KMS-11 (cell line): ENCODE data around the gene ANO7.

Experiments
- H2AFZ ChIP-seq: fragments of 200-600 bp; sonication (generic); 2 replicates; pipeline ENCODE4 v1.6.1; 2016; ENCODE audit warnings: antibody characterized with exemption, mixed run types, low read depth
- H3K27ac ChIP-seq: fragments of 200-600 bp; sonication (generic); 2 replicates; pipeline ENCODE4 v1.6.1; 2016; ENCODE audit warnings: mild to moderate bottlenecking, mixed run types
- H3K27me3 ChIP-seq: fragments of 200-600 bp; sonication (generic); 2 replicates; pipeline ENCODE4 v1.6.1; 2017; ENCODE audit warnings: mild to moderate bottlenecking, low read depth, mixed run types, moderate library complexity; ENCODE audit not compliant: insufficient read depth
- H3K36me3 ChIP-seq: fragments of 200-600 bp; sonication (generic); 2 replicates; pipeline ENCODE4 v1.6.1; 2017; ENCODE audit warnings: mild to moderate bottlenecking, mixed run types; ENCODE audit not compliant: insufficient read depth
- H3K4me1 ChIP-seq: fragments of 200-600 bp; sonication (generic); 2 replicates; pipeline ENCODE4 v1.6.1; 2016; ENCODE audit warnings: mild to moderate bottlenecking, low read depth, mixed run types; ENCODE audit not compliant: poor library complexity, severe bottlenecking
- H3K4me2 ChIP-seq: fragments of 200-600 bp; sonication (generic); 2 replicates; pipeline ENCODE4 v1.7.0; 2016; ENCODE audit warnings: mild to moderate bottlenecking, mixed run types
- H3K4me3 ChIP-seq: fragments of 200-600 bp; sonication (generic); IDR thresholded peaks from 2 replicates; pipeline ENCODE4 v1.6.1; 2017; ENCODE audit warnings: low read depth, low read length, mixed read lengths; ENCODE audit not compliant: insufficient read depth
- H3K79me2 ChIP-seq: fragments of 200-600 bp; sonication (generic); 2 replicates; pipeline ENCODE4 v1.6.1; 2016; ENCODE audit warnings: low read depth, mixed run types; ENCODE audit not compliant: insufficient read depth
- H3K9ac ChIP-seq: fragments of 200-600 bp; sonication (generic); 2 replicates; pipeline ENCODE4 v1.6.1; 2016; ENCODE audit warnings: mild to moderate bottlenecking, mixed run types
- H4K20me1 ChIP-seq: fragments of 200-600 bp; sonication (generic); 2 replicates; pipeline ENCODE4 v1.6.1; 2016; ENCODE audit warnings: mild to moderate bottlenecking, mixed run types; ENCODE audit not compliant: insufficient read depth
- CTCF ChIP-seq: fragments of 200-600 bp; sonication (generic); conservative IDR thresholded peaks from 2 replicates; pipeline ENCODE4 v1.6.1; 2017; ENCODE audit warnings: low read depth, mild to moderate bottlenecking, antibody characterized with exemption, low read length, moderate library complexity, mixed read lengths

Gene ANO7

GRCh38 chr2:241274127-241274526 lies 85.7 kb downstream of the ANO7 start:
- H3K27ac ChIP-seq: no peak overlapping the region
- no peak for TF ChIP-seq CTCF
- no peaks in the 10 kb centered on the region for H3K27me3 ChIP-seq
- H3K4me1 ChIP-seq: peaks cover 29% of the 10 kb centered on the region
- H2AFZ ChIP-seq: no peak overlapping the region
- no peak overlapping the region for H3K4me2 ChIP-seq
- H3K36me3 ChIP-seq: no peaks in the 10 kb centered on the region
- H4K20me1 ChIP-seq: no peaks in the 10 kb centered on the region
- no peak overlapping the region for H3K4me3 ChIP-seq
- H3K79me2 ChIP-seq: peaks cover 79% of the 10 kb centered on the region
- no peak overlapping the region for H3K9ac ChIP-seq
